COLO668 (cell line): ENCODE data around the gene ABHD6.
"Not testable (repeated sequence)": the region's sequence is repeated elsewhere in the genome, so short reads cannot be mapped to it uniquely, and the experiment has no call there.

ENCODE experiments used
- DNase-seq: peaks from one replicate; lab custom pipeline; 2025; ENCODE audit not compliant: unreplicated experiment; lab: John Stamatoyannopoulos, UW

The ABHD6 gene

GRCh38 chr3:58321791-58322190 is 84.2 kb downstream of the ABHD6 start:
- no peak for DNase-seq

- no peak for DNase-seq
Observed at GRCh38 chr3:58322793-58323192, 85.2 kb downstream of the ABHD6 start.

GRCh38 chr3:58323529-58324390 is 86.2 kb downstream of the ABHD6 start:
- no peak for DNase-seq

- no peak for DNase-seq
Observed at GRCh38 chr3:58324391-58325390, 87.1 kb downstream of the ABHD6 start.

- DNase-seq, result no peak
Observed at GRCh38 chr3:58325525-58325992, 88.0 kb downstream of the ABHD6 start.

- DNase-seq, result no peak
Observed at GRCh38 chr3:58326267-58326900, 88.8 kb downstream of the ABHD6 start.

- no peak for DNase-seq
Observed at GRCh38 chr3:58329150-58329921, 91.7 kb downstream of the ABHD6 start.

- no peak for DNase-seq
Observed at GRCh38 chr3:58329922-58330413, 92.4 kb downstream of the ABHD6 start.

GRCh38 chr3:58331593-58332152 is 94.1 kb downstream of the ABHD6 start:
- DNase-seq, result no peak

GRCh38 chr3:58332575-58333188 is 95.1 kb downstream of the ABHD6 start, which contains the start of gene PXK:
Gene PXK (plus strand): TSS chr3:58332892. CDS start chr3:58332989, 97 bp downstream.
- DNase-seq, result peak; percentile 80

- peak; percentile 34 for DNase-seq
Observed at GRCh38 chr3:58333206-58334012, 95.8 kb downstream of the ABHD6 start.

GRCh38 chr3:58334013-58334321 is 96.4 kb downstream of the ABHD6 start:
- no peak for DNase-seq

GRCh38 chr3:58334506-58334884 is 96.9 kb downstream of the ABHD6 start:
- no peak for DNase-seq

- DNase-seq, result no peak
Observed at GRCh38 chr3:58335652-58335947, 98.0 kb downstream of the ABHD6 start.

- no peak for DNase-seq
Observed at GRCh38 chr3:58336135-58336882, 98.7 kb downstream of the ABHD6 start.

GRCh38 chr3:58337190-58337589 is 99.6 kb downstream of the ABHD6 start:
- no peak for DNase-seq

GRCh38 chr3:58339146-58339545 is 101.6 kb downstream of the ABHD6 start:
- DNase-seq, result not testable (repeated sequence)

- no peak for DNase-seq
Observed at GRCh38 chr3:58340594-58341244, 103.1 kb downstream of the ABHD6 start.
